ENCODE measurements around the gene DPEP3.

DNA sequence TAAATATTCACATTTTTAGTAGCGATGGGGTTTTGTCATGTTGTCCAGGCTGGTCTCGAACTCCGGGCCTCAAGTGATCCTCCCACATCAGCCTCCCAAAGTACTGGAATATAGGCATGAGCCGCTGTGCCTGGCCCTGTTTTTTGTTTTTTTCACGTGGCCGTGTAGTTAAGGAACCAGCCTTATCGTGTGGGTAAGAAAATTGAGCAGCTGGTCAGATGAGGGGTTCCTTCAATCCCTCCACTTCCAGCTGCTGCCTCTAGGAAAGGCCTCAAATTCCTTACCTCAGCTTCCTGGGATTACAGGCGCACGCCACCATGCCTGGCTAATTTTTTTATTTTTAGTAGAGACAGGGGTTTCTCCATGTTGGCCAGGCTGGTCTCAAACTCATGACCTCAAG, 24.9 kb upstream of the DPEP3 start:
- TF ChIP-seq POLR2AphosphoS5 (IDR thresholded peaks at IDR 0.05): no peak
- TF ChIP-seq, protein P1, sequence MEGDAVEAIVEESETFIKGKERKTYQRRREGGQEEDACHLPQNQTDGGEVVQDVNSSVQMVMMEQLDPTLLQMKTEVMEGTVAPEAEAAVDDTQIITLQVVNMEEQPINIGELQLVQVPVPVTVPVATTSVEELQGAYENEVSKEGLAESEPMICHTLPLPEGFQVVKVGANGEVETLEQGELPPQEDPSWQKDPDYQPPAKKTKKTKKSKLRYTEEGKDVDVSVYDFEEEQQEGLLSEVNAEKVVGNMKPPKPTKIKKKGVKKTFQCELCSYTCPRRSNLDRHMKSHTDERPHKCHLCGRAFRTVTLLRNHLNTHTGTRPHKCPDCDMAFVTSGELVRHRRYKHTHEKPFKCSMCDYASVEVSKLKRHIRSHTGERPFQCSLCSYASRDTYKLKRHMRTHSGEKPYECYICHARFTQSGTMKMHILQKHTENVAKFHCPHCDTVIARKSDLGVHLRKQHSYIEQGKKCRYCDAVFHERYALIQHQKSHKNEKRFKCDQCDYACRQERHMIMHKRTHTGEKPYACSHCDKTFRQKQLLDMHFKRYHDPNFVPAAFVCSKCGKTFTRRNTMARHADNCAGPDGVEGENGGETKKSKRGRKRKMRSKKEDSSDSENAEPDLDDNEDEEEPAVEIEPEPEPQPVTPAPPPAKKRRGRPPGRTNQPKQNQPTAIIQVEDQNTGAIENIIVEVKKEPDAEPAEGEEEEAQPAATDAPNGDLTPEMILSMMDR (IDR thresholded peaks at IDR 0.05 in 8 of 11, conservative IDR thresholded peaks at IDR 0.05 in 3 of 11): no peak
